ENCODE measurements around the gene LRRC74B. TPM values are rescaled to one million over a fixed set of nuclear protein-coding genes. Genes with fewer than 3 reads are reported as not detected.
"Not testable (repeated sequence)": the region's sequence is repeated elsewhere in the genome, so short reads cannot be mapped to it uniquely, and the experiment has no call there.

The LRRC74B gene
- total RNA-seq, 2 donors from 2014 or later: not detected

DNA sequence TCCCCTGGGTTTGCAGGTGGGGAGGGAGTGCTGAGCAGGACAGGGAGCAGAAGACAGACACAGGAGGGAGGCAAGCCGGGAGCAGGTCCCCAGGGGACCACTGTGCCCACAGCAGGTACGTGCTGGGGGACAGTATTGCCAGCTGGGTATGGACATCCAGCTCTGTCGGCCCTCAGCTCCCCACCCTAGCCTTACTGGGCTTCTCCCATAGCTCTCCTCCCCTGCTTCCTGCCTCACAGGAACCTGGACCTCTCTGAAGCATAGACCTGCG, 9.8 kb downstream of the LRRC74B start:
- Histone ChIP-seq H3K27ac (no peak overlapping the region), H3K9me3 (no peaks in the 10 kb centered on the region), H3K27me3 (no peaks in the 10 kb centered on the region), H3K4me3 (no peak overlapping the region), H3K36me3 (replicated peaks in 1 of 2; ENCODE audit: insufficient read depth in 1 of 2, low read depth in 2 of 2) (no peaks in the 10 kb centered on the region), H3K4me1 (no peaks in the 10 kb centered on the region)
- TF ChIP-seq, protein P1, sequence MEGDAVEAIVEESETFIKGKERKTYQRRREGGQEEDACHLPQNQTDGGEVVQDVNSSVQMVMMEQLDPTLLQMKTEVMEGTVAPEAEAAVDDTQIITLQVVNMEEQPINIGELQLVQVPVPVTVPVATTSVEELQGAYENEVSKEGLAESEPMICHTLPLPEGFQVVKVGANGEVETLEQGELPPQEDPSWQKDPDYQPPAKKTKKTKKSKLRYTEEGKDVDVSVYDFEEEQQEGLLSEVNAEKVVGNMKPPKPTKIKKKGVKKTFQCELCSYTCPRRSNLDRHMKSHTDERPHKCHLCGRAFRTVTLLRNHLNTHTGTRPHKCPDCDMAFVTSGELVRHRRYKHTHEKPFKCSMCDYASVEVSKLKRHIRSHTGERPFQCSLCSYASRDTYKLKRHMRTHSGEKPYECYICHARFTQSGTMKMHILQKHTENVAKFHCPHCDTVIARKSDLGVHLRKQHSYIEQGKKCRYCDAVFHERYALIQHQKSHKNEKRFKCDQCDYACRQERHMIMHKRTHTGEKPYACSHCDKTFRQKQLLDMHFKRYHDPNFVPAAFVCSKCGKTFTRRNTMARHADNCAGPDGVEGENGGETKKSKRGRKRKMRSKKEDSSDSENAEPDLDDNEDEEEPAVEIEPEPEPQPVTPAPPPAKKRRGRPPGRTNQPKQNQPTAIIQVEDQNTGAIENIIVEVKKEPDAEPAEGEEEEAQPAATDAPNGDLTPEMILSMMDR (IDR thresholded peaks at IDR 0.05): no peak
- TF ChIP-seq POLR2A (IDR thresholded peaks at IDR 0.05): no peak
- intact Hi-C loops (cut with DNase I): no loop called here
- DNase-seq (no peak), ATAC-seq (no peak)
- WGBS, 2 donors: 54 to 55% methylated on average over 4 of the region's 4 CpGs

GRCh38 chr22:21055880-21056319, 10.2 kb downstream of the LRRC74B start:
- ATAC-seq: no peak
- H3K9me3 ChIP-seq: no peaks in the 10 kb centered on the region
- DNase-seq: no peak
- no peak for TF ChIP-seq POLR2A (IDR thresholded peaks at IDR 0.05)
- TF ChIP-seq, protein P1 (IDR thresholded peaks at IDR 0.05): no peak
- intact Hi-C loops (cut with DNase I): no loop called here
- H3K27me3 ChIP-seq: no peaks in the 10 kb centered on the region
- no peaks in the 10 kb centered on the region for H3K36me3 ChIP-seq (replicated peaks in 1 of 2; ENCODE audit: insufficient read depth in 1 of 2, low read depth in 2 of 2)
- 39 to 66% methylated on average over 4 to 7 of the region's 7 CpGs for WGBS, 2 donors
- H3K27ac ChIP-seq: no peak overlapping the region
- no peak overlapping the region for H3K4me3 ChIP-seq
- no peaks in the 10 kb centered on the region for H3K4me1 ChIP-seq

DNA sequence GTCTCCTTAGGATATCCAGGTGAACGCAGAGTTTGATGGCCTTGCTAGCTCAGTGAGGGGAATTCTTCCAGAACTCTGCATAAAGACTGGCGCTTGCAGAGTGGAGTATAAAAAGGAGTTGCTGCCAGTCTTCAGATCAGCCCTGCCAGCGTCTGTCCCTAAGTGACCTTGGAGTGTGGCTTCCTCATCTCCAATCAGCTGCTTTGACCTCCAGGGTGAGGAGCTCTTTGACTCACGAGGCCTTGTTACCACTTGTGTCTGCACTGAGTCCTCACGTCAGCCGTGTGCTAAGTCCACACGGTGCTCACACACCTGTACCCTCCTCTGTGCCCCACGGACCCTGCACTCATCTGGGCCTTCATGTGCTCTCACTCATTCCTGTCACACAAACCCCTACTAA, 14.6 kb downstream of the LRRC74B start:
- H3K4me3 ChIP-seq; H3K27me3 ChIP-seq; H3K9me3 ChIP-seq; ATAC-seq; intact Hi-C loops (cut with DNase I); H3K4me1 ChIP-seq; H3K36me3 ChIP-seq (replicated peaks in 1 of 2; ENCODE audit: insufficient read depth in 1 of 2, low read depth in 2 of 2); DNase-seq; H3K27ac ChIP-seq: not testable (repeated sequence)
- 62 to 68% methylated on average over 2 to 5 of the region's 8 CpGs for WGBS, 2 donors

DNA sequence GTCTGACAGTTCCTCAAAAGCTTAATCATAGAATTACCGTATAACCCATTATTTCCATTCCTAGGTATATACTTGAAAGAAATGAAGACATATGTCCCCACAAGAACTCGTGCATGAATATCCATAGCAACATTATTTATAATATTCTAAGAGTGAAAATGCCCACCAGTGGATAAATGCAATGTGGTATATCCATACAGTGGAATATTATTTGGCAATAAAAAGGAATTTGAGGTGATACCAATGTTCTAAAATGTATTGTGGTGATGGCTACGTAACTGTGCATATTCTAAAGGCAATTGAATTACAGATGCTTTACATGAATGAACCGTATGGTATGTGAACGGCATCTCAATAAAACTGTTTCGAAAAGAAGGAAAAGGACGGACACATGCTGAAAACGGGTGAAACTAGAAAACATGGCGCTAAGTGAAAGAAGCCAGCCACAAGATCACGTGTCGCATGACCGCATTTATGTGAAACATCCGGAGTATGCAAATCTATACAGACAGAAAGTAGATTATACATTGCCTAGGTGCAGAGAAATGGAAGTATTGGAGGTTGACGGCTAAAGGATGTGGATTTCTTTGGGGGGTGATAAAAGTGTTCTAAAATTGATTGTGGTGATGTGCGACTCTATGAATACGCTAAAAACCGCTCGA, 16.0 kb downstream of the LRRC74B start:
- H3K27ac ChIP-seq; H3K36me3 ChIP-seq (replicated peaks in 1 of 2; ENCODE audit: insufficient read depth in 1 of 2, low read depth in 2 of 2); ATAC-seq; H3K9me3 ChIP-seq; DNase-seq; H3K27me3 ChIP-seq; H3K4me3 ChIP-seq; intact Hi-C loops (cut with DNase I); H3K4me1 ChIP-seq: not testable (repeated sequence)
- WGBS, 2 donors: 83 to 88% methylated on average over 13 to 16 of the region's 18 CpGs

GRCh38 chr22:21064425-21064824, 18.7 kb downstream of the LRRC74B start:
- intact Hi-C loops (cut with DNase I); H3K27me3 ChIP-seq; H3K4me1 ChIP-seq; ATAC-seq; H3K9me3 ChIP-seq; H3K4me3 ChIP-seq; H3K27ac ChIP-seq; H3K36me3 ChIP-seq (replicated peaks in 1 of 2; ENCODE audit: insufficient read depth in 1 of 2, low read depth in 2 of 2); DNase-seq: not testable (repeated sequence)
- WGBS, 2 donors: 69 to 71% methylated on average over 10 to 11 of the region's 11 CpGs

- WGBS, 2 donors: 47 to 49% methylated on average over 13 of the region's 13 CpGs
- H3K9me3 ChIP-seq: no peaks in the 10 kb centered on the region
- H3K4me1 ChIP-seq: no peaks in the 10 kb centered on the region
- DNase-seq (no peak), ATAC-seq (no peak)
- H3K27ac ChIP-seq: no peak overlapping the region
- no peak overlapping the region for H3K4me3 ChIP-seq
- intact Hi-C loops (cut with DNase I): no loop called here
- no peak for TF ChIP-seq POLR2A (IDR thresholded peaks at IDR 0.05)
- TF ChIP-seq, protein P1 (IDR thresholded peaks at IDR 0.05): no peak
- no peaks in the 10 kb centered on the region for H3K36me3 ChIP-seq (replicated peaks in 1 of 2; ENCODE audit: insufficient read depth in 1 of 2, low read depth in 2 of 2)
- H3K27me3 ChIP-seq: no peaks in the 10 kb centered on the region
These were observed 19.4 kb downstream of the LRRC74B start for GRCh38 chr22:21064917-21065864.
